ENCODE measurements around the gene WAPL. TPM values are rescaled to one million over a fixed set of nuclear protein-coding genes. Genes with fewer than 3 reads are reported as not detected.

WAPL gene
- total and polyA plus RNA-seq, 10 of the 15 experiments (the other 5 are each of a cell fraction or from before 2014, with no cell fraction given): 15.7 to 45.8 (median 29.0) TPM

DNA sequence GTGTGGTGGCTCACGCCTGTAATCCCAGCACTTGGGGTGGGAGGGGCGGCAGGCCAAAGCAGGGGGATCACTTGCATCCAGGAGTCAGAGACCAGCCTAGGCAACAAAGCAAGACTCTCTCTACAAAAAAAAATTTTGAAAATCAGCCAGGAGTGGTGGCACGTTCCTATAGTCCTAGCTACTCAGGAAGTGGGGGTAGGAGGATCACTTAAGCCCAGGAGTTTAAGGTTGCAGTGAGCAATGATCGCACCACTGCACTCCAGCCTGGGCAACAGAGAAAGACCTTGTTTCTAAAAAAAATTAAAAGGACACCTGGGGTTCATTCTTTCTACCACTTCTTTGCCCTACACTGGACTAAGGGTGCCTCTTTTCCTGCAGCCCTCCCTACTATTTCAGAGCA, 15.1 kb downstream of the WAPL start:
- 30% methylated on average over 4 of the region's 4 CpGs for WGBS (ENCODE audit: insufficient coverage, insufficient replicate concordance, low lambda C conversion rate, missing lambda C conversion rate)
- ChIA-PET POLR2A (no interaction called here), CTCF (interaction anchor here (1.0 kb wide), 2 partner anchors 9 to 78 kb away, joined by 3 read pairs; no protein-coding TSS in a partner anchor), SMC1A (ENCODE audit: uncharacterized antibody, unreplicated experiment) (no interaction called here), RAD21 (ENCODE audit: unreplicated experiment) (interaction anchor here (0.6 kb wide), 1 partner anchor 30 kb away, joined by 3 read pairs; no protein-coding TSS in a partner anchor)
- H3K4me1 ChIP-seq (ENCODE audit: control insufficient read depth, insufficient read depth, low read length): peaks cover 6% of the 10 kb centered on the region
- FAIRE-seq: no peak
- no peak for DNase-seq (ENCODE audit: low read depth, low spot score)
- ATAC-seq: peak; percentile 55
- no TSS peak for BruUV-seq (replicated peaks)
- H3K27ac ChIP-seq (ENCODE audit: control insufficient read depth, insufficient read depth): no peak overlapping the region
- peaks cover 2 to 23% of the 10 kb centered on the region in 2 experiments for H3K36me3 ChIP-seq (ENCODE audit: control insufficient read depth in 2 of 2, insufficient read depth in 2 of 2, low read length in 1 of 2)
- TF ChIP-seq, protein P1, sequence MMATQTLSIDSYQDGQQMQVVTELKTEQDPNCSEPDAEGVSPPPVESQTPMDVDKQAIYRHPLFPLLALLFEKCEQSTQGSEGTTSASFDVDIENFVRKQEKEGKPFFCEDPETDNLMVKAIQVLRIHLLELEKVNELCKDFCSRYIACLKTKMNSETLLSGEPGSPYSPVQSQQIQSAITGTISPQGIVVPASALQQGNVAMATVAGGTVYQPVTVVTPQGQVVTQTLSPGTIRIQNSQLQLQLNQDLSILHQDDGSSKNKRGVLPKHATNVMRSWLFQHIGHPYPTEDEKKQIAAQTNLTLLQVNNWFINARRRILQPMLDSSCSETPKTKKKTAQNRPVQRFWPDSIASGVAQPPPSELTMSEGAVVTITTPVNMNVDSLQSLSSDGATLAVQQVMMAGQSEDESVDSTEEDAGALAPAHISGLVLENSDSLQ (IDR thresholded peaks at IDR 0.05): no peak
- no peak for TF ChIP-seq NBN (IDR thresholded peaks at IDR 0.05)
- no peak for TF ChIP-seq HDGF (IDR thresholded peaks at IDR 0.05)
- no peak for TF ChIP-seq KAT2A (conservative IDR thresholded peaks at IDR 0.05; ENCODE audit: control insufficient read depth, low read depth, low read length)
- TF ChIP-seq MXI1 (IDR thresholded peaks at IDR 0.05; ENCODE audit: low read depth, low read length): no peak
- TF ChIP-seq STAT3 (IDR thresholded peaks at IDR 0.05; ENCODE audit: low read depth, low read length): no peak
- TF ChIP-seq SPI1 (IDR thresholded peaks at IDR 0.05; ENCODE audit: borderline replicate concordance, insufficient read depth, low read depth, low read length): no peak
- no peak for TF ChIP-seq FOXM1 (IDR thresholded peaks at IDR 0.05; ENCODE audit: low read depth, low read length)
- no peak for TF ChIP-seq ETV6 (conservative IDR thresholded peaks at IDR 0.05 in 1 of 2, IDR thresholded peaks at IDR 0.05 in 1 of 2; ENCODE audit: borderline replicate concordance in 1 of 2, low read depth in 1 of 2)
- no peak for TF ChIP-seq SUZ12 (IDR thresholded peaks at IDR 0.05; ENCODE audit: unreplicated experiment)
- TF ChIP-seq RFX5 (IDR thresholded peaks at IDR 0.05; ENCODE audit: low read depth, low read length): no peak
- TF ChIP-seq, protein P2, sequence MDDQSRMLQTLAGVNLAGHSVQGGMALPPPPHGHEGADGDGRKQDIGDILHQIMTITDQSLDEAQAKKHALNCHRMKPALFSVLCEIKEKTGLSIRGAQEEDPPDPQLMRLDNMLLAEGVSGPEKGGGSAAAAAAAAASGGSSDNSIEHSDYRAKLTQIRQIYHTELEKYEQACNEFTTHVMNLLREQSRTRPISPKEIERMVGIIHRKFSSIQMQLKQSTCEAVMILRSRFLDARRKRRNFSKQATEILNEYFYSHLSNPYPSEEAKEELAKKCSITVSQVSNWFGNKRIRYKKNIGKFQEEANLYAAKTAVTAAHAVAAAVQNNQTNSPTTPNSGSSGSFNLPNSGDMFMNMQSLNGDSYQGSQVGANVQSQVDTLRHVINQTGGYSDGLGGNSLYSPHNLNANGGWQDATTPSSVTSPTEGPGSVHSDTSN (IDR thresholded peaks at IDR 0.05; ENCODE audit: insufficient replicate concordance, low read depth, low read length): no peak
- TF ChIP-seq, protein P3, sequence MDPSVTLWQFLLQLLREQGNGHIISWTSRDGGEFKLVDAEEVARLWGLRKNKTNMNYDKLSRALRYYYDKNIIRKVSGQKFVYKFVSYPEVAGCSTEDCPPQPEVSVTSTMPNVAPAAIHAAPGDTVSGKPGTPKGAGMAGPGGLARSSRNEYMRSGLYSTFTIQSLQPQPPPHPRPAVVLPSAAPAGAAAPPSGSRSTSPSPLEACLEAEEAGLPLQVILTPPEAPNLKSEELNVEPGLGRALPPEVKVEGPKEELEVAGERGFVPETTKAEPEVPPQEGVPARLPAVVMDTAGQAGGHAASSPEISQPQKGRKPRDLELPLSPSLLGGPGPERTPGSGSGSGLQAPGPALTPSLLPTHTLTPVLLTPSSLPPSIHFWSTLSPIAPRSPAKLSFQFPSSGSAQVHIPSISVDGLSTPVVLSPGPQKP (IDR thresholded peaks at IDR 0.05; ENCODE audit: low read depth, low read length): no peak
- TF ChIP-seq SMAD5 (IDR thresholded peaks at IDR 0.05; ENCODE audit: low read depth): no peak
- no peak for TF ChIP-seq BRCA1 (IDR thresholded peaks at IDR 0.05; ENCODE audit: low read depth, low read length)
- no peak for TF ChIP-seq POLR2A (IDR thresholded peaks at IDR 0.05; ENCODE audit: low read depth, low read length)
- 0 out of 2 replicates have a peak overlapping the region, but pooled peaks have one; percentile 2 for H3K4me3 ChIP-seq
- no peak overlapping the region for H2AFZ ChIP-seq (ENCODE audit: control insufficient read depth, low read depth, low read length)
- intact Hi-C loops (cut with micrococcal nuclease; ENCODE audit: unreplicated experiment): no loop called here
- H3K79me2 ChIP-seq (ENCODE audit: control insufficient read depth, insufficient read depth, low read length): peaks cover 69% of the 10 kb centered on the region
- H4K20me1 ChIP-seq (ENCODE audit: control insufficient read depth, insufficient read depth): peaks cover 3% of the 10 kb centered on the region; the same call in 1 of the 2 replicates
- in situ Hi-C loops (cut with MboI): no loop called here
- no peaks in the 10 kb centered on the region; the same call in 2 of the 3 replicates for H3K9me3 ChIP-seq (replicated peaks; ENCODE audit: control insufficient read depth, insufficient read depth, low read length)
- no peaks in the 10 kb centered on the region for H3K27me3 ChIP-seq (replicated peaks in 1 of 2; ENCODE audit: control insufficient read depth in 2 of 2, insufficient read depth in 2 of 2, low read length in 1 of 2)
- H3K4me2 ChIP-seq (ENCODE audit: control insufficient read depth, insufficient read depth): no peak overlapping the region
- H3K9ac ChIP-seq (ENCODE audit: control insufficient read depth, insufficient read depth, low read length): no peak overlapping the region
